Measurements from ENCODE around the gene RHOV. TPM values are rescaled to one million over a fixed set of nuclear protein-coding genes. Genes with fewer than 3 reads are reported as not detected.

The RHOV gene
- total RNA-seq, 1 donor from 2014 or later, result 0.61 TPM

DNA sequence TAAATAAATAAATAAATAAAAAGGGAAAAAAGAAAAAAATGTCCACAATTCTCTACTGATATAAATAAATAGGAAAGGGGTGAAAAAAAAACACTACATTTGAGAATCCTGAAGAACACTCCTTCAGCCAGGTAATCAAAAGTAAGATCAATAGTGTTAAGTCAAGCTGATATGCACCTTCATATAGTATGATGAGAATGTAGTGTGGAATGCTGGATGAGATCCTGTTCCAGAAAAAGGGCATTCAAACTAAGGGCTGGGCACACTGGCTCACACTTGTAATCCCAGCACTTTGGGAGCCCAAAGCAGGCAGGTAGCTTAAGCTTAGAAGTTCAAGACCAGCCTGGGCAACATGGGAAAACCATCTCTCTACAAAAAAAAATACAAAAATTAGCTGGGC is 15.1 kb upstream of the RHOV start:
- no peak for TF ChIP-seq EZH2 (IDR thresholded peaks at IDR 0.05; ENCODE audit: insufficient read depth, low read length)
- TF ChIP-seq, protein P1, sequence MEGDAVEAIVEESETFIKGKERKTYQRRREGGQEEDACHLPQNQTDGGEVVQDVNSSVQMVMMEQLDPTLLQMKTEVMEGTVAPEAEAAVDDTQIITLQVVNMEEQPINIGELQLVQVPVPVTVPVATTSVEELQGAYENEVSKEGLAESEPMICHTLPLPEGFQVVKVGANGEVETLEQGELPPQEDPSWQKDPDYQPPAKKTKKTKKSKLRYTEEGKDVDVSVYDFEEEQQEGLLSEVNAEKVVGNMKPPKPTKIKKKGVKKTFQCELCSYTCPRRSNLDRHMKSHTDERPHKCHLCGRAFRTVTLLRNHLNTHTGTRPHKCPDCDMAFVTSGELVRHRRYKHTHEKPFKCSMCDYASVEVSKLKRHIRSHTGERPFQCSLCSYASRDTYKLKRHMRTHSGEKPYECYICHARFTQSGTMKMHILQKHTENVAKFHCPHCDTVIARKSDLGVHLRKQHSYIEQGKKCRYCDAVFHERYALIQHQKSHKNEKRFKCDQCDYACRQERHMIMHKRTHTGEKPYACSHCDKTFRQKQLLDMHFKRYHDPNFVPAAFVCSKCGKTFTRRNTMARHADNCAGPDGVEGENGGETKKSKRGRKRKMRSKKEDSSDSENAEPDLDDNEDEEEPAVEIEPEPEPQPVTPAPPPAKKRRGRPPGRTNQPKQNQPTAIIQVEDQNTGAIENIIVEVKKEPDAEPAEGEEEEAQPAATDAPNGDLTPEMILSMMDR (IDR thresholded peaks at IDR 0.05; ENCODE audit: insufficient read depth, low read depth, low read length), result no peak

DNA sequence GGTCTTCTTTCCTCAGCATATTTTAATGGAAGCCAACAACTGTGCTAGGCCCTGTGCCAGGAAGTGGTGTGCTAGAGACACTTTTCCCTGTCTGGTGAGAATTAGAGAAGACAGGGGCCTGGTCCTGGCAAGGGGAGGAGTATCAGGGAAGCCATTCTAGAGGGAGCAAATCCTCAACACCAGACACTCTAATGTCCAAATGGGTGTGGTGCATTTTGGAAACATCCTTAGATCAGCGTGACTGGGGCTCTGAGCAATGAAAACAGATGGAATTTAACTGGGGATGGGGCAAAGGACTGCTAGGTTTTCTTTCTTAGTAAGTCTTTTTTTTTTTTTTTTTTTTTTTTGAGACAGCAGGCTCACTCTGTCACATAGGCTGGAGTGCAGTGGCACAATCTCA is 12.6 kb upstream of the RHOV start:
- H3K27ac Mint-ChIP-seq (ENCODE audit: unreplicated experiment), result no peak overlapping the region
- Histone ChIP-seq H3K9ac (ENCODE audit: low read length) (no peak overlapping the region), H3K79me2 (ENCODE audit: insufficient read depth, low read length) (no peaks in the 10 kb centered on the region), H4K20me1 (ENCODE audit: insufficient read depth, low read length) (no peaks in the 10 kb centered on the region), H3K4me2 (ENCODE audit: low read length) (no peak overlapping the region), H3K4me3 (ENCODE audit: insufficient read depth, low read depth, low read length) (no peak overlapping the region), H2AFZ (ENCODE audit: low read depth, low read length) (no peak overlapping the region), H3K4me1 (ENCODE audit: insufficient read depth, low read length) (no peaks in the 10 kb centered on the region), H3K27me3 (ENCODE audit: insufficient read depth, low read length) (no peaks in the 10 kb centered on the region), H3K27ac (ENCODE audit: low read depth, low read length) (no peak overlapping the region), H3K36me3 (ENCODE audit: insufficient read depth, low read length) (no peaks in the 10 kb centered on the region), H3K9me3 (ENCODE audit: insufficient read depth, low read depth, low read length) (no peaks in the 10 kb centered on the region)
- FAIRE-seq, result no peak
- no peak overlapping the region for H3K4me3 Mint-ChIP-seq (ENCODE audit: unreplicated experiment)
- no peaks in the 10 kb centered on the region for H3K36me3 Mint-ChIP-seq (ENCODE audit: low read depth, unreplicated experiment)
- H3K4me1 Mint-ChIP-seq (ENCODE audit: low read depth, unreplicated experiment), result no peaks in the 10 kb centered on the region
- DNase-seq (ENCODE audit: low read depth), result no peak
- no peaks in the 10 kb centered on the region for H3K9me3 Mint-ChIP-seq (ENCODE audit: unreplicated experiment)
- H3K27me3 Mint-ChIP-seq (ENCODE audit: low read depth, unreplicated experiment), result no peaks in the 10 kb centered on the region
- no peak for TF ChIP-seq EZH2 (IDR thresholded peaks at IDR 0.05; ENCODE audit: insufficient read depth, low read length)
- TF ChIP-seq, protein P1 (IDR thresholded peaks at IDR 0.05; ENCODE audit: insufficient read depth, low read depth, low read length), result no peak

More for the DNA sequence above, 15.1 kb upstream of the RHOV start:
- Histone ChIP-seq H3K4me2 (ENCODE audit: low read length) (no peak overlapping the region), H3K27me3 (ENCODE audit: insufficient read depth, low read length) (no peaks in the 10 kb centered on the region), H4K20me1 (ENCODE audit: insufficient read depth, low read length) (no peaks in the 10 kb centered on the region), H3K9ac (ENCODE audit: low read length) (no peak overlapping the region), H3K4me1 (ENCODE audit: insufficient read depth, low read length) (peaks cover 5% of the 10 kb centered on the region), H3K79me2 (ENCODE audit: insufficient read depth, low read length) (no peaks in the 10 kb centered on the region), H3K9me3 (ENCODE audit: insufficient read depth, low read depth, low read length) (no peaks in the 10 kb centered on the region), H3K27ac (ENCODE audit: low read depth, low read length) (no peak overlapping the region), H2AFZ (ENCODE audit: low read depth, low read length) (no peak overlapping the region), H3K36me3 (ENCODE audit: insufficient read depth, low read length) (no peaks in the 10 kb centered on the region), H3K4me3 (ENCODE audit: insufficient read depth, low read depth, low read length) (no peak overlapping the region)
- Mint-ChIP-seq H3K4me3 (ENCODE audit: unreplicated experiment) (no peak overlapping the region), H3K9me3 (ENCODE audit: unreplicated experiment) (no peaks in the 10 kb centered on the region), H3K4me1 (ENCODE audit: low read depth, unreplicated experiment) (no peaks in the 10 kb centered on the region), H3K36me3 (ENCODE audit: low read depth, unreplicated experiment) (no peaks in the 10 kb centered on the region), H3K27me3 (ENCODE audit: low read depth, unreplicated experiment) (peaks cover 9% of the 10 kb centered on the region), H3K27ac (ENCODE audit: unreplicated experiment) (no peak overlapping the region)
- DNase-seq (ENCODE audit: low read depth), result no peak
- no peak for FAIRE-seq

DNA sequence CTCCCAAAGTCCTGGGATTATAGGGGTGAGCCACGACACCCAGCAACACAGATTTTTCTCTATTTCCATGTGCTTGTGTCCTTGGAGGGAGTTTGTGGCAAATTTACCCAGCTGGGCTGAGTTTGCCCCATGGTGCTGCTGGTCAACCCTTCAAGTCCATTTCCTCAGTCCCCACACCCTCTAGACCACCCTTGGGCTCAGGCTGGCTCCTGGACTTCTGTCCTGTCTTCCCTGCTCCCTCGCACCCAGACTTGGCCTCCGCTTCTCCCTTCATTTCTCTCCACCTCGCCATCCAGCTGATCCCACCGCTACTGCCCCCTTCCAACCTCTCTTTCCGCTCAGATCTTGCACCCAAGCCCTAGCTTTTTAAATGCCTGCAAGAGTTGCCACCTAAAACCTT is 7.3 kb upstream of the RHOV start:
- no peak overlapping the region for H3K27ac ChIP-seq (ENCODE audit: low read depth, low read length)
- H3K9me3 Mint-ChIP-seq (ENCODE audit: unreplicated experiment), result no peaks in the 10 kb centered on the region
- H3K27ac Mint-ChIP-seq (ENCODE audit: unreplicated experiment), result no peak overlapping the region
- no peak overlapping the region for H3K4me2 ChIP-seq (ENCODE audit: low read length)
- H3K9ac ChIP-seq (ENCODE audit: low read length), result no peak overlapping the region
- peaks cover 3% of the 10 kb centered on the region for H3K4me1 Mint-ChIP-seq (ENCODE audit: low read depth, unreplicated experiment)
- no peak overlapping the region for H2AFZ ChIP-seq (ENCODE audit: low read depth, low read length)
- no peak overlapping the region for H3K4me3 ChIP-seq (ENCODE audit: insufficient read depth, low read depth, low read length)
- no peaks in the 10 kb centered on the region for H3K36me3 ChIP-seq (ENCODE audit: insufficient read depth, low read length)
- no peak for TF ChIP-seq EZH2 (IDR thresholded peaks at IDR 0.05; ENCODE audit: insufficient read depth, low read length)
- TF ChIP-seq, protein P1 (IDR thresholded peaks at IDR 0.05; ENCODE audit: insufficient read depth, low read depth, low read length), result no peak
- no peaks in the 10 kb centered on the region for H3K27me3 Mint-ChIP-seq (ENCODE audit: low read depth, unreplicated experiment)
- H3K36me3 Mint-ChIP-seq (ENCODE audit: low read depth, unreplicated experiment), result no peaks in the 10 kb centered on the region
- H3K27me3 ChIP-seq (ENCODE audit: insufficient read depth, low read length), result no peaks in the 10 kb centered on the region
- FAIRE-seq (no peak), DNase-seq (ENCODE audit: low read depth) (no peak)
- no peaks in the 10 kb centered on the region for H4K20me1 ChIP-seq (ENCODE audit: insufficient read depth, low read length)
- no peaks in the 10 kb centered on the region for H3K79me2 ChIP-seq (ENCODE audit: insufficient read depth, low read length)
- H3K9me3 ChIP-seq (ENCODE audit: insufficient read depth, low read depth, low read length), result no peaks in the 10 kb centered on the region
- H3K4me3 Mint-ChIP-seq (ENCODE audit: unreplicated experiment), result no peak overlapping the region
- no peaks in the 10 kb centered on the region for H3K4me1 ChIP-seq (ENCODE audit: insufficient read depth, low read length)

Data from astrocyte (in vitro differentiated cells and primary cell).